Neutrophil (primary cell): Measurements from ENCODE around the gene ZNF641.

Experiments used
- H3K27ac ChIP-seq: fragments of 200-600 bp; sonication (generic); 2 replicates; pipeline ENCODE4 v1.5.1; 2016; ENCODE audit warnings: mild to moderate bottlenecking, moderate library complexity
- H3K27me3 ChIP-seq: fragments of 200-600 bp; sonication (generic); 2 replicates; pipeline ENCODE4 v1.6.0; 2016; ENCODE audit warnings: mild to moderate bottlenecking
- H3K36me3 ChIP-seq: fragments of 200-600 bp; sonication (generic); 2 replicates; pipeline ENCODE4 v1.5.1; 2017
- H3K4me1 ChIP-seq, 2 experiments: fragments of 200-600 bp in 1 of 2; sonication (generic) in 1 of 2; 1 replicate in 1 of 2; 2 replicates in 1 of 2; pipeline versions ENCODE4 v1.5.1 to v1.6.1; 2013 to 2016; ENCODE audit warnings: low read depth in 1 of 2, low read length in 1 of 2, mild to moderate bottlenecking in 1 of 2, moderate library complexity in 1 of 2; ENCODE audit not compliant: control insufficient read depth in 1 of 2, insufficient read depth in 1 of 2
- H3K4me3 ChIP-seq, 2 experiments: fragments of 200-600 bp in 1 of 2; sonication (generic) in 1 of 2; 1 replicate in 1 of 2; 2 replicates in 1 of 2; pipeline ENCODE4 v1.5.1; 2013 to 2016; ENCODE audit warnings: low read depth in 1 of 2, low read length in 1 of 2, mild to moderate bottlenecking in 1 of 2, moderate library complexity in 1 of 2
- H3K9me3 ChIP-seq: fragments of 200-600 bp; sonication (generic); 2 replicates; pipeline ENCODE4 v1.5.1; 2016
- CTCF ChIP-seq: fragments of 200-600 bp; sonication (generic); IDR thresholded peaks from 2 replicates; pipeline ENCODE4 v1.5.1; 2016; ENCODE audit warnings: antibody characterized with exemption

Gene ZNF641

GRCh38 chr12:48296586-48297282 is 54.0 kb downstream of the ZNF641 start:
- no peak overlapping the region for H3K27ac ChIP-seq

GRCh38 chr12:48292040-48292439 is 58.7 kb downstream of the ZNF641 start:
- H3K4me1 ChIP-seq, result peaks cover 37% of the 10 kb centered on the region in 2 experiments
- TF ChIP-seq CTCF, result no peak
- H3K4me3 ChIP-seq, result no peak overlapping the region
- no peaks in the 10 kb centered on the region for H3K36me3 ChIP-seq
- H3K27me3 ChIP-seq, result peaks cover 4% of the 10 kb centered on the region
- no peaks in the 10 kb centered on the region for H3K9me3 ChIP-seq
- H3K27ac ChIP-seq, result no peak overlapping the region

More at GRCh38 chr12:48296586-48297282, 54.0 kb downstream of the ZNF641 start:
- H3K4me1 ChIP-seq, result peaks cover 34 to 36% of the 10 kb centered on the region in 2 experiments
- no peaks in the 10 kb centered on the region for H3K36me3 ChIP-seq
- peak overlapping the region; percentile 45 to 56 for H3K4me3 ChIP-seq
- H3K9me3 ChIP-seq, result no peaks in the 10 kb centered on the region
- no peak for TF ChIP-seq CTCF
- H3K27me3 ChIP-seq, result peaks cover 13% of the 10 kb centered on the region

GRCh38 chr12:48291511-48291910 is 59.2 kb downstream of the ZNF641 start:
- H3K36me3 ChIP-seq, result no peaks in the 10 kb centered on the region
- no peak for TF ChIP-seq CTCF
- no peaks in the 10 kb centered on the region for H3K27me3 ChIP-seq
- no peak overlapping the region for H3K4me3 ChIP-seq
- peaks cover 32 to 37% of the 10 kb centered on the region in 2 experiments for H3K4me1 ChIP-seq
- no peaks in the 10 kb centered on the region for H3K9me3 ChIP-seq
- no peak overlapping the region for H3K27ac ChIP-seq

GRCh38 chr12:48288387-48289268 is 62.1 kb downstream of the ZNF641 start:
- Histone ChIP-seq H3K9me3 (no peaks in the 10 kb centered on the region), H3K27me3 (no peaks in the 10 kb centered on the region), H3K4me3 (no peak overlapping the region), H3K27ac (no peak overlapping the region), H3K4me1 (peaks cover 42 to 45% of the 10 kb centered on the region in 2 experiments), H3K36me3 (no peaks in the 10 kb centered on the region)
- TF ChIP-seq CTCF, result no peak
